Measurements from ENCODE around the gene MGRN1.

- no peak for TF ChIP-seq EZH2 (IDR thresholded peaks at IDR 0.05; ENCODE audit: borderline replicate concordance, low read depth, low read length, poor library complexity, severe bottlenecking)
- TF ChIP-seq CTCF (conservative IDR thresholded peaks at IDR 0.05; ENCODE audit: low read depth, low read length): no peak
Observed at GRCh38 chr16:4654011-4654963, 29.7 kb downstream of the MGRN1 start.
